AG20443 (cell line): ENCODE results near the gene IGLL1.
A peak's percentile ranks its signal among the peaks of the same experiment; 100 is the strongest.
"Not testable (repeated sequence)": the region's sequence is repeated elsewhere in the genome, so short reads cannot be mapped to it uniquely, and the experiment has no call there.

Experiments used
- DNase-seq: peaks from one replicate; pipeline ENCODE4 v3.0.0; 2012; ENCODE audit warnings: low spot score, mixed read lengths

The IGLL1 gene

GRCh38 chr22:23591201-23591791 is 11.2 kb upstream of the IGLL1 start:
- DNase-seq: peak; percentile 84

DNA sequence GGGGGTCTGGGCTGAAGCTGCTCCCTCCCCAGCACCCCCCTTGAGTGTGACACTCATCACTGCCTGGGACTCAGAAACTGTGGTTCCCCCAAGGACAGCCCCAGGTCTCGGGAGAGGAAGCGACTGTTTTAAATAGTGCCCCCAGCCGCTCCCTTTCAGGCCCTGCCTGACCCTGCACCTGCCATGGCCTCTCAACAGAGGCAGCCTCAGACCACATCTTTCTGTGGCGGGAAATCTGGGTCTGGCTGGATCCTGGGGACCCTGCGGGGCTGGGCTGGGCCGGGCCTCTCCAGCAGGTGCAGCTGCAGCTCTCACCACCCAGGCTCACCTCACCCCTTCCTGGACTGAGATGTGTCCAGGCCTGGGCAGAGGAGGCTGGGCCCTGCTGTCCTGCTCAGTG is 3.7 kb upstream of the IGLL1 start:
- no peak for DNase-seq

DNA sequence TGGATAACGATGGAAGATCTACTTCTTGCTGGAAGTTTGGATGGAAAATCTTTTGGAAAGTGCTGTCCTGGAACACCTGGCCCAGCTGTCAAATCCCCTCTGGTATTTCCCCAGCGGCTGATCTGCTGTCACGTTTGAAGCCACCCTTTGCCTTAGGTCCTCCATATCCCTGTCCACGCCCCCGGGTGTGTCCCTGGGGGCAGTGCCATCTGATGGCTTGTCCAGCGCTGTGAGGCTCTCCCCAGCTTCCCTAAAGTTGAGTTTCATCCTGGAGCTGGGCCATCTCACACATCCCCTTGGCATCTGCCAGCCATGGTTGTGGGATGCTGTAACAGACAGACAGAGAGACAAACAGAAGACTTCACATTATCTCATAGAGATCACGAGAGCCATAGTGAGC is 3.1 kb upstream of the IGLL1 start:
- no peak for DNase-seq

GRCh38 chr22:23581260-23581650 is 1.2 kb upstream of the IGLL1 start:
- DNase-seq: no peak

- no peak for DNase-seq
These were observed 628 bp upstream of the IGLL1 start for GRCh38 chr22:23580576-23581259.

GRCh38 chr22:23579280-23579679 is 810 bp downstream of the IGLL1 start:
- no peak for DNase-seq

DNA sequence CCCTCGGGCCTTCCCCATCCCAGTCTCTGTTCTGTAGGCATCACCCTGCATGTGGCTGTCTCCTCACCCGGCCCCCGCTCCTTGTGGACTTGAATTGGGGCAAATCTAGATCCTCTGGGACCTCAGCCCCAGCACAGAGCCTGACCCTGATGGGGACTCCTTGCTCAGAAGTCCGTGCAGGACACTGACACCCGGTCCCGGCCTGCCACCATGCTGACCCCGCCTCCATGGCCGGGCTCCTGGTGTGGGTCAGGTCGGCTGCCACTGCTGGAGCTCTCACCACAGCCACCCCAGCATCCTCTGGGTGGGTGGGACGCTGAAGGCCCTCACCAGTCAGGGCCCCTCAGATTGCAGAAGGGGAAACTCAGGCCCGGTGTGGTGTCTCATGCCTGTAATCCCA is 1.8 kb downstream of the IGLL1 start:
- DNase-seq: no peak

GRCh38 chr22:23576681-23577080 is 3.4 kb downstream of the IGLL1 start:
- no peak for DNase-seq

- no peak for DNase-seq
These were observed 4.5 kb downstream of the IGLL1 start for GRCh38 chr22:23575601-23576000.

- no peak for DNase-seq
These were observed 5.2 kb downstream of the IGLL1 start for GRCh38 chr22:23574877-23575276.

GRCh38 chr22:23574371-23574811 is 5.7 kb downstream of the IGLL1 start:
- DNase-seq: no peak

DNA sequence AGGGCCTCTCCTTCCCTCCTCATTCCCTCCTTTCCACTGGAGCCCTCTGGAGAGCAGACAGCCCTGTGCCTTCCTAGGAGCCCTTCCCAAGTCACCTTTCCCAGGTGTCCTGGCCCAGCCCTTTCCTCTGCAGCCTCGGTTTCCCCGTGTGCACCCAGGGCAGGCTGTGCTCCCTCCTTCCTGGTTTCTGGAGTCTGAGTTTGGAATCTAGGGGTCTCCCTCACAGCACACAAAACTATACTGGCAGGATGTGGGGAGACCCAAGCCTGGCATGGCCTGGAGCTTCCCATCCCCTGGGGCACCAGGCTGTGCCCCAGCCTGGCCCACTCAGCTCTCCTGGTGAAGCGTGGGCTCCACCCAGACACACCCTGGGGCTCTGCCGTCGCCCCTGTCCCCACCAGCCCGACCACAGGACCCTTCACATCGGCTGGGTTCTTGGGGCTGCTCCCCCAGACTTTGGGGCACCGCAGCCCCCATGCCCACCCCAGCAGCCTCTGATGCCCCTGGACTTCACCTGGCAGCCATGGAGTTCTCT is 6.3 kb downstream of the IGLL1 start:
- DNase-seq: not testable (repeated sequence)

DNA sequence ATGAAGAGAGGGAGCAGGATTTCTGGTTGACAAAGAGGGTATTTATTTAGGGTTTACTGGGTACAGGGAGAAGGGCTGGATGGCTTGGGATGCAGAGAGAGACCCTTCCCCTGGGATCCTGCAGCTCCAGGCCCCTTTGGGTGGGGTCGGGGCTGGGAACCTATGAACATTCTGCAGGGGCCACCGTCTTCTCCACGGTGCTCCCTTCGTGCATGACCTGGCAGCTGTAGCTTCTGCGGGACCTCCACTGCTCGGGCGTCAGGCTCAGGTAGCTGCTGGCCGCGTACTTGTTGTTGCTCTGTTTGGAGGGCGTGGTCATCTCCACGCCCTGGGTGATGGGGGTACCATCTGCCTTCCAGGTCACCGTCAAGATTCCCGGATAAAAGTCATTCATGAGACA is 7.0 kb downstream of the IGLL1 start:
- DNase-seq: not testable (repeated sequence)

- no peak for DNase-seq
These were observed 8.6 kb downstream of the IGLL1 start for GRCh38 chr22:23571486-23571885.

GRCh38 chr22:23570681-23571080 is 9.4 kb downstream of the IGLL1 start:
- DNase-seq: no peak

- DNase-seq: no peak
These were observed 10.4 kb downstream of the IGLL1 start for GRCh38 chr22:23569716-23570115.

- no peak for DNase-seq
These were observed 10.8 kb downstream of the IGLL1 start for GRCh38 chr22:23569291-23569690.

- DNase-seq: no peak
These were observed 13.2 kb downstream of the IGLL1 start for GRCh38 chr22:23566705-23567475.

DNA sequence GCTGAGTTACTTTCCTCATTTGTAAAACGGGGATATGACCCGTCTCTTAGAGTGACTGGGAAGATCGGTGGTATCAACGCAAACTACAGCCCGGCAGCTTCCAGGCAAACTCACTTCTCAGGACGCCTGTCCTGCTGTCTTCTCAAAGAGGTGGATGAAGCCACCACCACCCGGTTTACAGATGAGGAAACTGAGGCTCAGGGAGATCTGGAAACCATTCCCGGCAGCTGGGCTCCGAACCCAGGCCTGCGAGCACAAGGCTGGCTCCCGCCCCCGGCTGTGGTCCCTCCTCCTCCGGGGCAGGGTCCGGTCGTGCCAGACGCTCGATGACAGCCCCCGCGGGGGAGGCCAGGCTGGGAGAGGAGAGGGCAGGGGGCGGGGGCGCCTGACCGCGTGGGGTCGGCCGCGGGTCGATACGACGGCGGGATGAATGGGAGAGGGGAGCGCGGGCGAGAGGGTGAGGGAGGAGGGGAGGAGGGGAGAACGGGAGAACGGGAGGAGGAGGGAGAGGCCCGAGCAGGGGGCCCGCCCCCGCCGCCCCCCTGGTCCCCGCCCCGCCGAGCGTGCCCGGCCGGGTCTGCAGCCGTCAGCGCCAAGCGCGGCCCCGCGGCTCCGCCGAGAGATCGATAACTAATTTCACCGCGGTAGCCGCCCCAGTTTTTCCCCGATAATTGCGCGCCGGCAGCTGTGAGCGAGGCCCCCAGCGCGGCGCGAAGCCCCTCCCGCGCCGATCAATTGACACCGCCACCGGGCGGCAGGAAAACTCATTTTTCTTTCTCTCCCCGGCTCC is 14.0 kb downstream of the IGLL1 start:
- DNase-seq: peak; percentile 13

DNA sequence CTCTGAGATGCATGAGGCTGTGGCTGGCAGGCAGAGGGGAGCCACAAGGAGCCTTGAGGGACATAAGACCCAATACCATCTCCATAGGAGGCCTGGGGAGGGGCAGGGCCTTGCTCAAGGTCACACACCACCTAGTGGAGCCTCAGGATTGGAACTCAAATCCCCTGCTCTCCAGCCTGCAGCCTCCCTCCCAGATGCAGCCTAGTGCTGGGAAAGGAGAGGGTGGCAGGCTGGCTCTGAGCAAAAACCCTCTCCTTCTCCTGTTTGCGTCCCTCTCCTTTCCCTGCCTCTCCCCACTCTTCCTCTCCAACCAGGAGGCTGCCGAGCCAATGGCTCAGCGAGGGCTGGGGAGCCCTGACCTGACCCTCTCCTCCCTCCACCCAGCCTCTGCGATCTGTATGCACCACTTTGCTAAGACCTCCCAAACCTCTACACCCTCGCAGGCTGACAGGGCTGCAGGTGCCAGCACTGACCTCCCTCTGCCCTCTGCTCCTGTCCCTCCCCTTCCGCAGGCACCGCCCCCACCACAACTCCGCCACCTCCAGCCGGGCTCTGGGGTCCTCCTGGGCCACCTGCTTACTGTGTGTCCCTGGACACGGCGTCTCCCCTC is 14.7 kb downstream of the IGLL1 start:
- peak; percentile 14 for DNase-seq

GRCh38 chr22:23564276-23564675 is 15.8 kb downstream of the IGLL1 start:
- DNase-seq: no peak

DNA sequence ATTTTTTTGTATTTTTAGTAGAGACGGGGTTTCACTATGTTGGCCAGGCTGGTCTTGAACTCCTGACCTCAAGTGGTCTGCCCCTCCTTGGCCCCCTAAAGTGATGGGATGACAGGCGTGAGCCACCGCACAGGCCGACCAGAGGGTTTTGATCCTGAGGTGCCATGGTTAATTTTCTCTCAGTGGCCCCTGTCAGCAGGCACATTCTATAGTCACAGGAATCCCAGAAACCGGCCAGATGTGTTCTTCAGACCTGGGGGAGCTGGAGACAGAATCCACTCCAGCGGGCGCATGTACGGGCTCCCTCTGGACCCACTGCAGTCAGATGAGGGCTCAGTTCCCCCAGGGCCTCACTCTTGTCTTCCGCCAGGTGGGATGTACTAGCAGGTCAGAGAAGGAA is 17.0 kb downstream of the IGLL1 start:
- DNase-seq: no peak
